WTC11 (cell line): ENCODE measurements around the gene RRBP1.

Experiments used
- ETV6 ChIP-seq: sonication (generic); formaldehyde crosslinking; IDR thresholded peaks from 2 replicates; pipeline ENCODE4 v1.8.1; 2022; ENCODE audit warnings: mild to moderate bottlenecking, missing genetic modification reagents
- HMGA2 ChIP-seq: fragments of 250-450 bp; sonication (Bioruptor Pico); IDR thresholded peaks from 2 replicates; pipeline ENCODE4 v1.4.0; 2021; ENCODE audit warnings: mild to moderate bottlenecking, moderate library complexity
- JAZF1 ChIP-seq: fragments of 250-450 bp; sonication (Bioruptor Pico); IDR thresholded peaks from 2 replicates; pipeline ENCODE4 v1.9.0; 2021; ENCODE audit warnings: moderate library complexity, mild to moderate bottlenecking, inconsistent platforms
- JUN ChIP-seq: sonication (generic); formaldehyde crosslinking; IDR thresholded peaks from 2 replicates; pipeline ENCODE4 v1.8.0; 2023; ENCODE audit warnings: mild to moderate bottlenecking, missing genetic modification reagents
- MYBL2 ChIP-seq: sonication (generic); formaldehyde crosslinking; IDR thresholded peaks from 2 replicates; pipeline ENCODE4 v1.8.1; 2023; ENCODE audit warnings: mild to moderate bottlenecking, moderate library complexity, missing genetic modification reagents
- NFYB ChIP-seq: sonication (generic); formaldehyde crosslinking; conservative IDR thresholded peaks from 2 replicates; pipeline ENCODE4 v1.8.0; 2022; ENCODE audit warnings: low read depth, missing genetic modification reagents
- NR2C2 ChIP-seq: sonication (generic); formaldehyde crosslinking; IDR thresholded peaks from 2 replicates; pipeline ENCODE4 v1.8.0; 2022; ENCODE audit warnings: mild to moderate bottlenecking, missing genetic modification reagents
- RELA ChIP-seq: sonication (generic); formaldehyde crosslinking; IDR thresholded peaks from 2 replicates; pipeline ENCODE4 v1.8.1; 2022; ENCODE audit warnings: missing genetic modification reagents, mild to moderate bottlenecking, borderline replicate concordance
- SP1 ChIP-seq: sonication (generic); formaldehyde crosslinking; conservative IDR thresholded peaks from 2 replicates; pipeline ENCODE4 v1.8.1; 2022; ENCODE audit warnings: missing genetic modification reagents
- ZNF121 ChIP-seq: sonication (generic); formaldehyde crosslinking; IDR thresholded peaks from 2 replicates; pipeline ENCODE4 v1.8.0; 2023; ENCODE audit warnings: missing genetic modification reagents
- ZNF263 ChIP-seq: sonication (generic); formaldehyde crosslinking; IDR thresholded peaks from 2 replicates; pipeline ENCODE4 v1.8.1; 2022; ENCODE audit warnings: low read depth, mild to moderate bottlenecking, moderate library complexity, missing genetic modification reagents
- TF ChIP-seq, protein P1 (sequence below): fragments of 200-600 bp; IDR thresholded peaks from 2 replicates; pipeline ENCODE4 v1.8.0; 2022; ENCODE audit warnings: antibody characterized with exemption
- TF ChIP-seq, protein P2 (sequence below): sonication (generic); formaldehyde crosslinking; IDR thresholded peaks from 2 replicates; pipeline ENCODE4 v1.8.0; 2022; ENCODE audit warnings: missing genetic modification reagents
- TF ChIP-seq, protein P3 (sequence below): sonication (generic); formaldehyde crosslinking; conservative IDR thresholded peaks from 2 replicates; pipeline ENCODE4 v1.8.1; 2022; ENCODE audit warnings: mild to moderate bottlenecking, missing genetic modification reagents

DNA sequence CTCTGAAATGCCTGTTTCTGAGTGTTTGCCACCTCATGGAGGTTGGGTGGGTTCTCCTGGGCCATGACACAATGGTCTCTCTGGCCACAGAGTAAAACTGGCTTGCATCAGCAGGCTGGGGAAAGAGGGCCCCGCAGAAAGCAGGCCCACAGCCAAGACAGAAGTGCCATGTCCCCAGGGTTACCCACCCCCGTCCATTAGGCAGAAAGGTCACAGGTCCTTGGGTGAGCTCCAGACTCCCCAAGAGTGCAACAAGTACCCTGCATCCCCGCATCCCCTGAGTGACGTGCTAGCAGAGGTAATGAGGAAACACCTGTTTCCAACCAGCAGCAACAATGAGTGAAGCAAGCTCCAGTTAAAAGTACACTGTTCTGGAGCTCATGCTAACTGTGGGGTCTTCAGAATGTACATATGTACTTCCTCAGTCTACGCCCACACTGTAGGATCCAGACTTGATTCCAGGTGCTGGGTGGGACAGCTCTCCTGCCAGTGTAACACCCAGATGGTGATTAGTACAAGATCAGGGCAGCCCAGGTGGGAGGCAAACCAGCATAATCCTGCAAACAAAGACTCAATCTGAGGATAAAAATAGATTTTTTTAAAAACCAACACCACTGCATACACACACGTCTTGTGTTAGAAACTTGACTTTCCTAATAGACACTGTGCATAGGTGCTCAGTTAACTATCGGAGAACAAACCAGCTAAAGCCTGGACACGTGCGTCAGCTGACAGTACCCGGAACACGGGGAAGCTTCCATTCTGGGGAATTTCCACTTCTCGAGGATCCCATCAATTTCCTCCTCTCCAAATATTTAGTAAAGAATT, 31.5 kb downstream of the RRBP1 start:
- TF ChIP-seq, protein P1, sequence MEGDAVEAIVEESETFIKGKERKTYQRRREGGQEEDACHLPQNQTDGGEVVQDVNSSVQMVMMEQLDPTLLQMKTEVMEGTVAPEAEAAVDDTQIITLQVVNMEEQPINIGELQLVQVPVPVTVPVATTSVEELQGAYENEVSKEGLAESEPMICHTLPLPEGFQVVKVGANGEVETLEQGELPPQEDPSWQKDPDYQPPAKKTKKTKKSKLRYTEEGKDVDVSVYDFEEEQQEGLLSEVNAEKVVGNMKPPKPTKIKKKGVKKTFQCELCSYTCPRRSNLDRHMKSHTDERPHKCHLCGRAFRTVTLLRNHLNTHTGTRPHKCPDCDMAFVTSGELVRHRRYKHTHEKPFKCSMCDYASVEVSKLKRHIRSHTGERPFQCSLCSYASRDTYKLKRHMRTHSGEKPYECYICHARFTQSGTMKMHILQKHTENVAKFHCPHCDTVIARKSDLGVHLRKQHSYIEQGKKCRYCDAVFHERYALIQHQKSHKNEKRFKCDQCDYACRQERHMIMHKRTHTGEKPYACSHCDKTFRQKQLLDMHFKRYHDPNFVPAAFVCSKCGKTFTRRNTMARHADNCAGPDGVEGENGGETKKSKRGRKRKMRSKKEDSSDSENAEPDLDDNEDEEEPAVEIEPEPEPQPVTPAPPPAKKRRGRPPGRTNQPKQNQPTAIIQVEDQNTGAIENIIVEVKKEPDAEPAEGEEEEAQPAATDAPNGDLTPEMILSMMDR, result no peak
- TF ChIP-seq ZNF263 (CRISPR knock-in tag), result no peak
- TF ChIP-seq ZNF121 (CRISPR knock-in tag), result no peak
- no peak for TF ChIP-seq ETV6 (CRISPR knock-in tag)
- no peak for TF ChIP-seq NFYB (CRISPR knock-in tag)
- TF ChIP-seq, protein P2, sequence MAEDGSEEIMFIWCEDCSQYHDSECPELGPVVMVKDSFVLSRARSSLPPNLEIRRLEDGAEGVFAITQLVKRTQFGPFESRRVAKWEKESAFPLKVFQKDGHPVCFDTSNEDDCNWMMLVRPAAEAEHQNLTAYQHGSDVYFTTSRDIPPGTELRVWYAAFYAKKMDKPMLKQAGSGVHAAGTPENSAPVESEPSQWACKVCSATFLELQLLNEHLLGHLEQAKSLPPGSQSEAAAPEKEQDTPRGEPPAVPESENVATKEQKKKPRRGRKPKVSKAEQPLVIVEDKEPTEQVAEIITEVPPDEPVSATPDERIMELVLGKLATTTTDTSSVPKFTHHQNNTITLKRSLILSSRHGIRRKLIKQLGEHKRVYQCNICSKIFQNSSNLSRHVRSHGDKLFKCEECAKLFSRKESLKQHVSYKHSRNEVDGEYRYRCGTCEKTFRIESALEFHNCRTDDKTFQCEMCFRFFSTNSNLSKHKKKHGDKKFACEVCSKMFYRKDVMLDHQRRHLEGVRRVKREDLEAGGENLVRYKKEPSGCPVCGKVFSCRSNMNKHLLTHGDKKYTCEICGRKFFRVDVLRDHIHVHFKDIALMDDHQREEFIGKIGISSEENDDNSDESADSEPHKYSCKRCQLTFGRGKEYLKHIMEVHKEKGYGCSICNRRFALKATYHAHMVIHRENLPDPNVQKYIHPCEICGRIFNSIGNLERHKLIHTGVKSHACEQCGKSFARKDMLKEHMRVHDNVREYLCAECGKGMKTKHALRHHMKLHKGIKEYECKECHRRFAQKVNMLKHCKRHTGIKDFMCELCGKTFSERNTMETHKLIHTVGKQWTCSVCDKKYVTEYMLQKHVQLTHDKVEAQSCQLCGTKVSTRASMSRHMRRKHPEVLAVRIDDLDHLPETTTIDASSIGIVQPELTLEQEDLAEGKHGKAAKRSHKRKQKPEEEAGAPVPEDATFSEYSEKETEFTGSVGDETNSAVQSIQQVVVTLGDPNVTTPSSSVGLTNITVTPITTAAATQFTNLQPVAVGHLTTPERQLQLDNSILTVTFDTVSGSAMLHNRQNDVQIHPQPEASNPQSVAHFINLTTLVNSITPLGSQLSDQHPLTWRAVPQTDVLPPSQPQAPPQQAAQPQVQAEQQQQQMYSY, result no peak
- no peak for TF ChIP-seq NR2C2 (CRISPR knock-in tag)
- no peak for TF ChIP-seq JAZF1 (CRISPR knock-in tag)
- no peak for TF ChIP-seq JUN (CRISPR knock-in tag)
- TF ChIP-seq MYBL2 (CRISPR knock-in tag), result no peak
- TF ChIP-seq, protein P3, sequence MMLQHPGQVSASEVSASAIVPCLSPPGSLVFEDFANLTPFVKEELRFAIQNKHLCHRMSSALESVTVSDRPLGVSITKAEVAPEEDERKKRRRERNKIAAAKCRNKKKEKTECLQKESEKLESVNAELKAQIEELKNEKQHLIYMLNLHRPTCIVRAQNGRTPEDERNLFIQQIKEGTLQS, result no peak
- TF ChIP-seq HMGA2 (CRISPR knock-in tag), result no peak
- no peak for TF ChIP-seq RELA (CRISPR knock-in tag)
- no peak for TF ChIP-seq SP1 (CRISPR knock-in tag)
